A549 (cell line): Measurements from ENCODE around the gene HAO2.

Source experiments
- CEBPB ChIP-seq, 2 experiments: fragments of >200 bp in 1 of 2; sonication (Bioruptor Twin) in 1 of 2; formaldehyde crosslinking in 1 of 2; IDR thresholded peaks; 2 replicates each; pipeline ENCODE4 v1.6.1; 2012 to 2016
- CTCF ChIP-seq: fragments of >200 bp; sonication (Bioruptor Twin); formaldehyde crosslinking; IDR thresholded peaks from 3 replicates; pipeline ENCODE4 v1.5.1; 2016
- JUNB ChIP-seq: fragments of >200 bp; sonication (Bioruptor Twin); formaldehyde crosslinking; IDR thresholded peaks from 2 replicates; pipeline ENCODE4 v1.6.1; 2016
- RFX5 ChIP-seq: fragments of 450-650 bp; IDR thresholded peaks from 2 replicates; pipeline ENCODE4 v1.7.1; 2014; ENCODE audit warnings: antibody characterized with exemption, mild to moderate bottlenecking, moderate library complexity
- RNF2 ChIP-seq: fragments of 200-600 bp; sonication (generic); IDR thresholded peaks from 2 replicates; pipeline ENCODE4 v1.6.1; 2016; ENCODE audit warnings: low read depth, mild to moderate bottlenecking, antibody characterized with exemption, moderate library complexity, borderline replicate concordance

- no peak for TF ChIP-seq CEBPB (IDR thresholded peaks at IDR 0.05)
- TF ChIP-seq CTCF = no peak
- TF ChIP-seq RFX5 = no peak
- TF ChIP-seq JUNB = no peak
- TF ChIP-seq RNF2 = no peak
Observed at GRCh38 chr1:119363162-119363561, 5.4 kb upstream of the HAO2 start.
